HUDEP-2 (cell line): ENCODE data around the gene TXLNB.
A peak's percentile ranks its signal among the peaks of the same experiment; 100 is the strongest.

Source experiments
- DNase-seq, 76 experiments: peaks; one replicate each; lab custom pipeline; 2025; ENCODE audit not compliant: unreplicated experiment in 76 of 76; lab: John Stamatoyannopoulos, UW

The TXLNB gene

DNA sequence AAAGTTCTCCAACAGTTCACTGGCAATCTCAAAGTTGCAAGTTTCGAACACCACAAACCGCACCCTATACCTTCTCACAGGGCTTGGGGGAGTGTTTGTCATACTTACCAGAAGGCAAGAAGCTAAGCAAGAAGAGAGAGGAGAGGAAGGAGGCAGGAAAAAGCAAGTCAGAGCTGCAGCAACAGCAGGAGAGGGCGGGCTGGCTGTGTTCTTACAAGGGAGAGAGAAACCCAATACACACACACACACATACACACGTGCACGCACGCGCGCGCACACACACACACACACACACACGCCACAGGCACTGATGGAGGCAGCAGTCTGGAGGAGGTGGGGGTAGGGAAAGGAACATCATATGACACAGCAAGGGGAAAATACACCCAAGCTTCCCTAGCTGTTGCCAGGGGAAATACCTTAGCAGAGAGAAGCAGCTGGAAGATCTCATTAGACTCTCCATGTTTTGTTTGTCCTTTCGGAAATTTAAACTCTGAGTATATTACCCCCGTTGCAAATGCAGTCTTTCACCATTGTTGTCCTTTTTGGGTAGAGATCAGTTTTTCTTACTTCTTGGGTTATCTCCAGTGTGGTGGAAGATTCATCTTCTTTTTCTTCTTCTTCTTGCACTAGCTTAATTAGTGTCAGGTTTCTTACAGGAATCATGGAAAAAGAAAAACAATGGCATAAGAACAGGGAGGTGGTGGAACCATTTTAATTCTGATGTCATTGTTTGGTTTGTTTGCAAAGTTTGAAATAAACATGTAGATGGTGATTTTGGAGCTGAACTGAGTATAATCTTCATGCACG is at the start of gene TXLNB:
TXLNB (minus strand) TSS at position 186 of the 807 bp plus-strand sequence. CDS start 3,099 bp downstream, outside the sequence.
- peak in 2 of 76 experiments; percentile 3 to 22 for DNase-seq

DNA sequence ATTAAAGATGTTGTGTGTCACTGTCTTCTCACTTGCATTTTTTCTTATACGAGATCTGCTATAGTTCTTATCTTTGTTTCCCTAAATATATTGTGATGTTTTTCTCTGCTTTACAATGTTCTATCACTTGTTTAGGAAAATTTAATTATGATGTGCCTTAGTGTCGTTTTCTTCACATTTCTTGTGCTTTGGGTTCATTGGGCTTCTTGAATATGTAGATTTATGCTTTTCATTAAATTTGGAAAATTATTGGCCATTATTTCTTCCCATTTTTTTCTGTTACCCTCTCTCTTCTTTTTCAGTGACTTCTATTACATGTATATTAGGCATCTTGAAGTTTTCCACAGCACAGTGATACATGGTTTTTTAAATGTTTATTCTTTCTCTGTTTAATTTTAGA is 49.3 kb upstream of the TXLNB start:
- no peak for DNase-seq

GRCh38 chr6:139338795-139339194 is 47.0 kb upstream of the TXLNB start:
- DNase-seq: no peak

DNA sequence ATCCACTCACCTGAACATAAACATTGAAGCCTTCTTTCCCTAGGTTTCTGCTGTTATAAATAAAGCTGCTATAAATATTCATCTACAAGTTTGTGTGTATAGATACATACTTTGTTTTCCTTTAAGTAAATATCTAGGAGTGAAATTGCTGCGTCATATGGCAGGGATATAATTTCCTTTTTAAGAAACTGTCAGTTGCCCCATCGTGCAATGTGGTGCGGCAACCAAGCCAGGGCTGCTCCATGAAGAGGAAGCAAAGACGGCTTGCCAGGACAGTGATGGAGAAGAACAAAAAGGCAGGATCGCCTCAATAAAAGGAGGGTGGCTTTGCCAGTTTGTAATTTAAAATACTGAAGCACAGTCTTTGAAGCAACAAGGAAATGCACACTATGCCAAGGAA is 46.0 kb upstream of the TXLNB start:
- no peak for DNase-seq

GRCh38 chr6:139337001-139337400 is 45.2 kb upstream of the TXLNB start:
- no peak for DNase-seq

DNA sequence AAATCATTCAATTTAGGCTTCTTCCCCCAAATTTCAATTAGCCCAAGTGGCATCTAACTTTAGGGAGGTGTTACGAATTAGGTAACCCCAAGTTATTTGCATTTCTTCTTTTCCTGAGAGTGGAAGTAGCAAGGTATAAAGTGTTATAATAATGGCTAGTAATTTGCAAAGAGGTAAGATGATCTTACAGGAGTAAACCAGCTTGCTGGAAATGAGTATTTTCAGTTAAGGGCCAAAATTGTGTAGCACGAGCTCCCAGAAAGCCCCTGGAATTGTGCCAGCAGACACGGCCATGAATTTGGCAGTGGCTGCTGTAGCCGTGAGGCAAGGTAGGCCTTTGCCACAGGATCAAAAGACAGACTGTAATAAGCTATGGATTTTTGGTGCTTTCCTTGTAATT is 44.7 kb upstream of the TXLNB start:
- DNase-seq: peak in 1 of 76 experiments; percentile 3

- DNase-seq: no peak
Measured at GRCh38 chr6:139335447-139336210, 43.8 kb upstream of the TXLNB start.

GRCh38 chr6:139334806-139335446 is 43.1 kb upstream of the TXLNB start:
- DNase-seq: no peak

GRCh38 chr6:139330826-139331500 is 39.2 kb upstream of the TXLNB start:
- no peak for DNase-seq

DNA sequence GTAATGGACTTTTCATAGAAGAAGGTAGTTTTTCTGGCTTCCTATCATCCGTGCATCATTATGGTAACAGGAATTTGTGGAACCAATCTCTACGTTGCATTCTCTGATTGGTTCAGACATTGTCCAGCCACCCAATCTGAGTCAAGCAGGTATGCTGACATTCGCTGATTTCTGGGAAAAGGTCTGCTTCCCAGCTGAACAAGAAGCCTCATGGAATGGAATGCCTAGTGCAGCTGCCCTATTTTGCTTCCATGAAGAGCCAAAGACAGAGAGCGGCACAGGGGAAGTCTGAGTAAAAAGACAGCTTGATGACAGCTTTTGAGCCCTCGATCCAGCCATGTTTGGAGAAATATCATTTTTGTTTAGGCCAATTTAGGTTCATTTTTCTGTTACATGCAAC is 38.5 kb upstream of the TXLNB start:
- no peak for DNase-seq

GRCh38 chr6:139329224-139329623 is 37.4 kb upstream of the TXLNB start:
- DNase-seq: no peak

- DNase-seq: no peak
Measured at GRCh38 chr6:139327038-139327437, 35.2 kb upstream of the TXLNB start.

- no peak for DNase-seq
Measured at GRCh38 chr6:139325686-139326085, 33.9 kb upstream of the TXLNB start.

DNA sequence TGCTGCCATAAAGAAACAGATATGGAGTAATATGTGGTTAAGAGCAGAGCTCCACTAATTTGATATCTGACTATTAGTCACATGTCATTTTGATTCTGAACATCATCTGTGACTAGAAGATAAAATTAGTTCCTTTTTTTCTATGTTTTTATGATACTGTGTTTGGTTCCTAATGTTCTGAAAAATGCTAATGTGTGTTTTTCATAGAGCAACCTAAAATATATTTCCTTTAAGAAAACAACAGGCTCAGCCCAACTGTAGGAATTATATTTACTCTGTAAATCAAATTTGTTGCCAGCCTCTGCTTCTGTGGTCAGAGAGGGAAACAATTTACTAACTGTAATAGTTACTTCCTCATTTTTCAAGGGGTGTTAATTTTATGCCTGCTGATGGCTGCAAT is 33.3 kb upstream of the TXLNB start:
- DNase-seq: peak in 3 of 76 experiments; percentile 6 to 35 (median 14)

- DNase-seq: no peak
Measured at GRCh38 chr6:139324301-139324555, 32.4 kb upstream of the TXLNB start.

GRCh38 chr6:139323511-139324300 is 31.9 kb upstream of the TXLNB start:
- DNase-seq: peak in 12 of 76 experiments; percentile 2 to 40 (median 10)

GRCh38 chr6:139320081-139320480 is 28.3 kb upstream of the TXLNB start:
- DNase-seq: no peak

DNA sequence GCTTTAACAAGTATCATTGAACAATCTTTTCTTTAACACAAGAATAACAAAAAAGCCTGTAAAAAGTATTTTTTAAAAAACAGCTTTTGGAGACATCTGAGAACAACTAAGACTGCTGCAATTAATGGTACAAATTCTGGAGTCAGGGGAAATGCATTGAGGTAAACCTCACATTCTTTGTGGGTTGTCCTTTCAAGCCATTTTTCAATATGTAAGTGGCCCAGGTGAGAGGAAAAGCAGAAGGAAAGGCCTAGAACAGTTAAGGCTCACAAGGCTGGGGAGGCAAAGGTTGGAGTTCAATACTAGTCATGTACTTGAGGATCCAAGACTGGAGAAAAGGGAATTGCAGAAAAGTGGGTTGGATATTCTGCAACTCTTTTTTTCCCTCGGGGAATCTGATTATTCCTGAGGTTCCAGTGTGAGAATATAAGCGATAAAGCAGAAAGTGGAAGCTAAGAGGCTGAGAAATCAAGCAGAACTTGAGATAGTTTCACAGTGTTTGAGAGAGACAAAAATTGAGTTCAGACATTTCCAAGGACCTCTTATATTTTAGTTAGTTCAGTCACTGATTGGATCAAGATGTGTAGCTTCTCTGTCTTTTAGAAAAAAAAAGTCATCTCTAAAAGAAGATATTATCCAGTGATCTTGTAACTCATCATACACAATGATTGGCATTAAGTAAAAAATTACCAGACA is 25.0 kb upstream of the TXLNB start:
- DNase-seq: no peak

- no peak for DNase-seq
Measured at GRCh38 chr6:139313784-139314545, 22.2 kb upstream of the TXLNB start.
